ENCODE results near the gene RIT2. TPM values are rescaled to one million over a fixed set of nuclear protein-coding genes. Genes with fewer than 3 reads are reported as not detected.
"Not testable (repeated sequence)": the region's sequence is repeated elsewhere in the genome, so short reads cannot be mapped to it uniquely, and the experiment has no call there.

The RIT2 gene
- total RNA-seq, 1 donor from 2014 or later: not detected

GRCh38 chr18:42839408-42839807, 276.1 kb downstream of the RIT2 start:
- no peak for DNase-seq (ENCODE audit: low spot score)

- DNase-seq (ENCODE audit: low spot score): no peak
Measured at GRCh38 chr18:42838546-42839145, 276.8 kb downstream of the RIT2 start.

- DNase-seq (ENCODE audit: low spot score): no peak
Measured at GRCh38 chr18:42830936-42831335, 284.5 kb downstream of the RIT2 start.

- no peak for DNase-seq (ENCODE audit: low spot score)
Measured at GRCh38 chr18:42828881-42829280, 286.6 kb downstream of the RIT2 start.

GRCh38 chr18:42824178-42824577, 291.3 kb downstream of the RIT2 start:
- DNase-seq (ENCODE audit: low spot score): no peak

GRCh38 chr18:42822711-42823110, 292.8 kb downstream of the RIT2 start:
- no peak for DNase-seq (ENCODE audit: low spot score)

- DNase-seq (ENCODE audit: low spot score): no peak
Measured at GRCh38 chr18:42821492-42821891, 294.0 kb downstream of the RIT2 start.

- no peak for DNase-seq (ENCODE audit: low spot score)
Measured at GRCh38 chr18:42814618-42815017, 300.9 kb downstream of the RIT2 start.

- no peak for DNase-seq (ENCODE audit: low spot score)
Measured at GRCh38 chr18:42814184-42814583, 301.3 kb downstream of the RIT2 start.

GRCh38 chr18:42813570-42813969, 301.9 kb downstream of the RIT2 start:
- no peak for DNase-seq (ENCODE audit: low spot score)

GRCh38 chr18:42807887-42808286, 307.6 kb downstream of the RIT2 start:
- DNase-seq (ENCODE audit: low spot score): no peak

- DNase-seq (ENCODE audit: low spot score): no peak
Measured at GRCh38 chr18:42801706-42802105, 313.8 kb downstream of the RIT2 start.

GRCh38 chr18:42798606-42799170, 316.8 kb downstream of the RIT2 start:
- no peak for DNase-seq (ENCODE audit: low spot score)

- not testable (repeated sequence) for DNase-seq (ENCODE audit: low spot score)
Measured at GRCh38 chr18:42795213-42795789, 320.2 kb downstream of the RIT2 start.

- DNase-seq (ENCODE audit: low spot score): no peak
Measured at GRCh38 chr18:42792731-42793130, 322.8 kb downstream of the RIT2 start.

GRCh38 chr18:42784632-42785031, 330.9 kb downstream of the RIT2 start:
- no peak for DNase-seq (ENCODE audit: low spot score)

- DNase-seq (ENCODE audit: low spot score): no peak
Measured at GRCh38 chr18:42782929-42783328, 332.6 kb downstream of the RIT2 start.

- DNase-seq (ENCODE audit: low spot score): no peak
Measured at GRCh38 chr18:42781298-42781815, 334.1 kb downstream of the RIT2 start.

GRCh38 chr18:42780171-42780570, 335.3 kb downstream of the RIT2 start:
- no peak for DNase-seq (ENCODE audit: low spot score)

GRCh38 chr18:42778445-42779042, 336.9 kb downstream of the RIT2 start:
- no peak for DNase-seq (ENCODE audit: low spot score)

- DNase-seq (ENCODE audit: low spot score): no peak
Measured at GRCh38 chr18:42778024-42778423, 337.5 kb downstream of the RIT2 start.

- no peak for DNase-seq (ENCODE audit: low spot score)
Measured at GRCh38 chr18:42773870-42774269, 341.6 kb downstream of the RIT2 start.

GRCh38 chr18:42771936-42772335, 343.5 kb downstream of the RIT2 start:
- DNase-seq (ENCODE audit: low spot score): no peak

All from ureter (tissue), 1 donor.